ENCODE measurements around the gene LENG1.
"Not testable (repeated sequence)": the region's sequence is repeated elsewhere in the genome, so short reads cannot be mapped to it uniquely, and the experiment has no call there.

The LENG1 gene

DNA sequence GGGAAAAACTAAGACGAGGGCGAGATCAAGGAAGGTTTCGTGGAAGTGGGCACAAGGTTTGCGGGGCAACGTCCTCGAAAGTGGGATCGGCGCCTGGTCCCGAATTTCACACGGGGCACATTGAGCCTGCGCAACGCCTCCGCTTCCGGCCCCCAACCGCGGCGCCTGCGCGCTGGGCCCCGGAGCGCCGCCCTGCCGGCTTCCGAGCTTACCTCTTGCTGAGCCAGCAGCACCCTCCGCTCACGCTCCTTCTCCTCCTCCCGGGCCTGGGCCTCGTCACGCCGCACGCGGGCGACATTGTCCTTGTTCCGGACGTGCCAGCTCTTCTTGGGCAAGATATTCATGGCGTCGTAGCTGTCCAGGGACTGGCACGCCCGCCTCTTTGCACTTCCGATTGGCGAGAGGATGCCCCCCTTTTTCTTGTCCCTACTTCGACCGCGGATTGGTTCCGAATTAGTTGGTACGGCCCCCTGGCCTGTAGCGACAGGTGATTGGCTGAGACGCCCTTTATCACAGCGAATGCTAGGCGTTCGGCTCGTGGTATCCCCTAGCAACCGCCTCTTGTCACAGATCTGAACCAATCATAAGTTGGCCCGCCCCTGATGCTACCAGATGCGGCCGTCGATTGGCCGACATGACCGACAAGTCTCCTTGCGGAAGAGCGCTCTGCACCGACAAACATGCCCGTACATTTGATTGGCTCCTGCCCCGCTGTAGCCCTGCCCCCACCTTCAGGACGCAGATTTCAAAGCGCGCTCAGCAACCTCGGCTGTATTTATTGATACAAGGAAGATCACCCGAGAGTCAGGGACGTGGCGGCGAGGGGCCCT lies at the start of gene LENG1:
Gene LENG1, minus strand, starts transcription at position 370 of the 830 bp plus-strand sequence. Its CDS starts 26 bp downstream, at position 344.
- DNase-seq (ENCODE audit: low read depth): peak; percentile 100

- peak; percentile 36 for DNase-seq (ENCODE audit: low read depth)
Observed at GRCh38 chr19:54208784-54209057, 49.2 kb upstream of the LENG1 start.

DNA sequence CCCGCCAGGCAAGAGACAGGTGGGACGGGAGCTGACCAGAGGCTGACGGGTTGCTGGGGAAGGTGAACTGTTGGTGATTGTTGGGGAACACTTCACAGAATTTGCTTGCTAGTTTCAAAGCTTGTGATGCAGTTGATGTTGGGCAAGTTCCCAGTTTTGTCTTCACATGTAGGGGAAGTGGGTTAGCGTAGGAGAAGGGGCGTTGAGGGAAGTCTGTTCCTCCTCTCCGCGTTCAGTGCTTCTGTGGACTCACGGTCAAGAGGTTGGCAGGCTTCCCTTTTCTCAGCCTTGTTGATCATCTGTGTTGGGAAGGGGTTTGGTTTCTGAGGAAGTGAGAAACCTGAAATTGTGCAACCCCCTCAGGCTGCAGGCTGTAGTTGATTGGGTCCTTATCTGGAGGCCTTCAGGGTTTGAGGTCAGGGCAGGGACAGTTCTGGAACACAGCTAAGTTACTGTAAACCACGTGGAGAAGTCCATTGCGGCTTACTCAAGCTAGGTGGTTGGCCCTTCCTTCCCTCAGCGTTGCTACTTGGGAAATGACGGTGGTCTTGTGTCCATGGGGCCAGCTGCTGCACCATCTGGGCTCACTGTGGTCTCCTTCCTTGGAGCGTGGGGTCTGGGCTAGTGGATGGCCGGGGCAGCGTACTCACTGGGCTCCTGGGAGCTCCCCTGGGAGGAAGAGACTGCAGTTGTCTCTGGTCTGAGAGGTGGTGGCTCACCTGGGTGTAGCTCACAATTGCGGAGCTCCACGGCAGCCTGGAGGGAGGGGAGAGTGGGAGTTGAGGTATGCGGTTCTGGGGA lies 48.7 kb upstream of the LENG1 start:
- DNase-seq (ENCODE audit: low read depth): peak; percentile 100

DNA sequence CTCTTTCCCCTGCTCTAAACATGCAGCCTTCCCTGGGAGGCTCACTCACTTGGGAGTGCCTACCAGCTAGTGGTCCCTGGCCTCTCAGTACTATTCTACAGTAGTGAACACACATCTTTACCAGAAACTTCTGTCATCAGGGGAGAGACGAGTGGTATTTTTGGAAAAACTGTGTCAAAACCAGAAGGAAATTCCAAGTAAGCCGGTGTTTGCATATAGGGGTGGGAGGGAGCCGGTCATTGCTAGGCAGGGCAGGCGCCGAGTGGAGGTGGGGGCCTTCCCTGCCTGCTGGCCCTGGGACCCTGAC lies 48.1 kb upstream of the LENG1 start:
- no peak for DNase-seq (ENCODE audit: low read depth)

DNA sequence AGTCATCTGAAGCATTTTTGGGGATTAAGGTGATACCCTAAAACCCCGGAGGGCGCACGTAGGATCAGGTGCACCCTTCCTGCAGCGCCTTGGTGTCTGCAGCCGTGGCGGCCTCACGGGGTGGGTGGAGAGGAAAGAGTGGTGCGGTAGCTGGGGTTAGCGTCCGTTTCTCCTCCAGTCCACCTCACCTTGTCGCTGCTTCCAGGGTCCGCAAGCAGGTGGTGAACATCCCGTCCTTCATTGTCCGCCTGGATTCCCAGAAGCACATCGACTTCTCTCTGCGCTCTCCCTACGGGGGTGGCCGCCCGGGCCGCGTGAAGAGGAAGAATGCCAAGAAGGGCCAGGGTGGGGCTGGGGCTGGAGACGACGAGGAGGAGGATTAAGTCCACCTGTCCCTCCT lies 47.7 kb upstream of the LENG1 start:
- DNase-seq (ENCODE audit: low read depth): not testable (repeated sequence)

GRCh38 chr19:54206831-54207177 lies 47.3 kb upstream of the LENG1 start:
- no peak for DNase-seq (ENCODE audit: low read depth)

- no peak for DNase-seq (ENCODE audit: low read depth)
Observed at GRCh38 chr19:54206030-54206830, 46.7 kb upstream of the LENG1 start.

GRCh38 chr19:54204767-54205468 lies 45.4 kb upstream of the LENG1 start:
- DNase-seq (ENCODE audit: low read depth): no peak

DNA sequence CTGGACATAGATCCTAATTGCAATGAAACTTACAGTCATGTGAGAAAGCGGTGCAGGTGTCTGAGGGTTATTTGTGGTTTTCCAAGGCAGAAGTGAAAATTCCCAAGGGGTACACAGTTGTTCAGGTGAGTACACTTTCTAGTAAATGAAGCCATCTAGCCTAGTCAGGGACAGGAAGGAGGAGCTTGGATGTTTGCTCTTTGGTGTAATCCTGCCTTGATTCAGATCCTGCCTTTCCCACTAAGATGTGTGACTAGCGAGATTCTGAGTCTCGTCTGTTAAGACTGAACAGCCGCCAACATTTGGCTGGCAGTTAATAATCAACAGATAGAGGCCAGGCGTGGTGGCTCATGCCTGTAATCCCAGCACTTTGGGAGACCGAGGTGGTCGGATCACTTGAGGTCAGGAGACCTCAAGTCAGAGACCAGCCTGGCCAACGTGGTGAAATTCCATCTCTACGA lies 43.7 kb upstream of the LENG1 start:
- DNase-seq (ENCODE audit: low read depth): peak; percentile 49

- no peak for DNase-seq (ENCODE audit: low read depth)
Observed at GRCh38 chr19:54201980-54202379, 42.5 kb upstream of the LENG1 start.

DNA sequence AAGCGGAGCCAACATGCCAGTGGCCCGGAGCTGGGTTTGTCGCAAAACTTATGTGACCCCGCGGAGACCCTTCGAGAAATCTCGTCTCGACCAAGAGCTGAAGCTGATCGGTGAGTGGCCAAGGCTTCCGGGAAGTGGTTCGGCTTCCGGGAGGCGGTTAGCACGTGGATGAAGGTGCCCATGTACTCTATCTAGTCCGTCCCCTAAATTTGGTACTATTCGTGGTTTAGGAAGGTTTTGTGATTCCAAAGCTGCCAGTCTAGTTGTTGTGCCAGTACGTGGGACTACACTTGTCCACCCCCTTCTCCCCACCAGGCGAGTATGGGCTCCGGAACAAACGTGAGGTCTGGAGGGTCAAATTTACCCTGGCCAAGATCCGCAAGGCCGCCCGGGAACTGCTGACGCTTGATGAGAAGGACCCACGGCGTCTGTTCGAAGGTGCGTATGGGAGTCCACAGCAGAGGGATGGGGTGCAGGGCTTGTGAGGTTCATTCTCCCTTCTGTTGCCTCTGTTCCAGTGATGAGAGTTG lies 41.7 kb upstream of the LENG1 start:
- DNase-seq (ENCODE audit: low read depth): no peak

DNA sequence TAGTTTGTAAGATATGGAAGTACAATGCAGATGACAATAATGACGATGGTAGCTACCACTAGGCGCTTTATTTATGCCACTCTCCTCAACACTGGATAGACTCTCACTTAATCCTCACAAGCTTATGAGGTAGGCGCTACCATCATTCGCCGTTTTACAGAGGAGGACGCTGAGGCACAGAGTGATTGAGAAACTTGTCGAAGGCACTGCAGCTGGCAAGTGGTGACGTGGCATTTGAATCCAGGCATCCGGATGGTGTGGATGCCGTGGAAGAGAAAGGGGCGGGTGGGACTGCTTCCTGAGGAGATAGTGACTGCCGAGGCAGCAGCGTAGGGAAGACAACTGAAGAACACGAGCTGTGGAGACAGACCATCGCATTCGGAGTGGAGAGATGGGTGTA lies 39.9 kb upstream of the LENG1 start:
- no peak for DNase-seq (ENCODE audit: low read depth)

- DNase-seq (ENCODE audit: low read depth): no peak
Observed at GRCh38 chr19:54197121-54197520, 37.6 kb upstream of the LENG1 start.

DNA sequence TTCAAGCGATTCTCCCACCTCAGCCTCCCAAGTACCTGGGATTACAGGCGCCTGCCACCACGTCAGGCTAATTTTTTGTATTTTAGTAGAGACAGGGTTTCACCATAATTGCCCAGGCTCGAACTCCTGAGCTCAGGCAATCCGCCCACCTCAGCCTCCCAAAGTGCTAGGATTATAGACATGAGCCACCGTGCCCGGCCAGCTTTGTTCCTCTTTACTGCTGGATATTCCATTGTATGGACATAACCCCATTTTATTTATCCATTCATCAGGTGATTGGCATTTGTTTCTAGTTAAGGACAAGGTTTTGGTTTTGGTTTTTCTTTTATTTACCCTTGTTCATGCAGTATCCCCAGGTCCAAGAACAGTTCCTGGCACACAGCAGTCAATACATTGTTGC lies 37.0 kb upstream of the LENG1 start:
- no peak for DNase-seq (ENCODE audit: low read depth)

- DNase-seq (ENCODE audit: low read depth): not testable (repeated sequence)
Observed at GRCh38 chr19:54194463-54194862, 34.9 kb upstream of the LENG1 start.

DNA sequence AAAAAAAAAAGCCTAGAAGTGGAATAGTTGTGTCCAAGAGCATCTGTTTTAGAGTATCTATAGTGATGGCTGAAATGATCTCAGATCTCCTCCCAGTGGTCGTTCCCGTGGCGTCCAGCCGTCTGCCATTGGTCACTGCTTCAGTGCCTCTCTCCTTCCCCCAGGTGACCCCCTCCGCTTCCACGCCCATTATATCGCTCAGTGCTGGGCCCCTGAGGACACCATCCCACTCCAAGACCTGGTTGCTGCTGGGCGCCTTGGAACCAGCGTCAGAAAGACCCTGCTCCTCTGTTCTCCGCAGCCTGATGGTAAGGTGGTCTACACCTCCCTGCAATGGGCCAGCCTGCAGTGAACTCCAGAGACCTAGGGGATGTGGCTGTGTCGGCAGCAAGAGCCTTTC lies 33.5 kb upstream of the LENG1 start:
- DNase-seq (ENCODE audit: low read depth): no peak

GRCh38 chr19:54191811-54192453 lies 32.4 kb upstream of the LENG1 start:
- DNase-seq (ENCODE audit: low read depth): no peak

GRCh38 chr19:54191011-54191810 lies 31.7 kb upstream of the LENG1 start, which contains the start of gene TSEN34:
Gene TSEN34 (plus strand): TSS chr19:54191308. CDS start chr19:54191365, 57 bp downstream.
- DNase-seq (ENCODE audit: low read depth): peak; percentile 80

DNA sequence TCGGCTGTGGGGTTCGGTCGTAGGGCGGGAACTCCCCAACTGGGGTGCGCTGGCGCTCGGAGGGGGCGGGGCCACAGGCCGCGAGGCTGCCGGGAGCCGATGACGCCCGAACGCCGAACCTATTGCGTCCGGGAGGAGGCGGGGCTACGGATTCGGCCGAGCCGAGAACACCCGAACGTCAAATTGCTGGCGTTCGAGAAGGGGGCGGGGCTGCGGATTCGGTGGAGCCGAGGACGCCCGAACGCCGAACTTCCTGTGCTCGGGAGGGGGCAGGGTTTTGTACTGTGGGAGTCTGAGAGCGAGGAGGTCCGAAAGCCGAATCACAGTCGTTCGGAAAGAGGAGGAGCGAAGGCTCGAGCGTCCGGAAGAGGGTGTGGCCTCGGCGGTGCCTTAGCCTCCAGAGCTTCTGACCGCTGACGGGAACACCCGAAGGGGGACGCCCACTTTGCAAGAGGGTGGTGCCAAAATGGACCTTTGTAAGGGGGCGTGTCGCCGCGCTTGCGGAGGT lies 31.0 kb upstream of the LENG1 start:
- DNase-seq (ENCODE audit: low read depth): peak; percentile 99

Data from iris pigment epithelial cell (primary cell).